Gastrocnemius medialis (tissue), 4 donors: Measurements from ENCODE around the gene PPM1E. TPM values are rescaled to one million over a fixed set of nuclear protein-coding genes. Genes with fewer than 3 reads are reported as not detected.

ENCODE experiments used
- ATAC-seq, 2 donors: fragments of 150-250 bp; one replicate each; pipeline ENCODE4 v1.9.1; 2016
- DNase-seq, 2 donors: peaks; one replicate each; pipeline ENCODE4 v3.0.0-alpha.2; 2019
- H3K27ac ChIP-seq, 4 donors: fragments of 200-600 bp; sonication (generic); 1 replicate in 1 of 4; 2 replicates in 3 of 4; pipeline ENCODE4 v1.5.1; 2016 to 2018; ENCODE audit warnings: mild to moderate bottlenecking in 2 of 4, moderate library complexity in 1 of 4
- H3K27me3 ChIP-seq, 3 donors: fragments of 200-600 bp; sonication (generic) in 2 of 3; 1 replicate in 1 of 3; 2 replicates in 2 of 3; pipeline versions ENCODE4 v1.5.1 to v1.6.0; 2016 to 2019; ENCODE audit warnings: mild to moderate bottlenecking in 1 of 3, moderate library complexity in 1 of 3
- H3K36me3 ChIP-seq, 2 donors: fragments of 200-600 bp; sonication (generic) in 1 of 2; one replicate each; pipeline ENCODE4 v1.5.1; 2017 to 2018
- H3K4me1 ChIP-seq, 2 donors: fragments of 200-600 bp; sonication (generic) in 1 of 2; one replicate each; pipeline ENCODE4 v1.5.1; 2016 to 2017; ENCODE audit warnings: mild to moderate bottlenecking in 2 of 2
- H3K4me3 ChIP-seq, 4 donors: fragments of 200-600 bp; sonication (generic) in 3 of 4; 1 replicate in 1 of 4; 2 replicates in 3 of 4; pipeline ENCODE4 v1.5.1; 2016 to 2019; ENCODE audit warnings: mild to moderate bottlenecking in 2 of 4
- H3K9me3 ChIP-seq, 3 donors: fragments of 200-600 bp; sonication (generic) in 2 of 3; 1 replicate in 1 of 3; 2 replicates in 2 of 3; pipeline ENCODE4 v1.5.1; 2016 to 2019
- POLR2A ChIP-seq, 2 donors: fragments of 450-650 bp; IDR thresholded peaks; one replicate each; pipeline ENCODE4 v1.6.1; 2017; ENCODE audit warnings: antibody characterized with exemption in 2 of 2, mild to moderate bottlenecking in 2 of 2, moderate library complexity in 2 of 2
- in situ Hi-C, 4 donors: fragments of 200-750 bp; cut with MboI; loops; one replicate each; pipeline versions ENCODE4 v1.15.0 to v1.8.0; 2017; ENCODE audit warnings: low sequenced_read_pairs in 4 of 4
- intact Hi-C: fragments of 100-400 bp; cut with DNase I; formaldehyde crosslinking; loops from one replicate; pipeline ENCODE4 v1.15.1; 2023; ENCODE audit warnings: low total_unique reads
- total RNA-seq, 4 donors: library from RNA; depleted of rRNA; stranded (reverse); fragments of >200 nt; gene quantifications; one replicate each; pipeline versions ENCODE4 v1.1.0 to v1.2.3, GENCODE V29; 2016
- TF ChIP-seq, protein P1 (sequence below), 5 experiments: fragments of 450-650 bp in 3 of 5; fragments of 200-600 bp in 2 of 5; sonication (generic) in 2 of 5; IDR thresholded peaks in 4 of 5; conservative IDR thresholded peaks in 1 of 5; 1 replicate in 4 of 5; 2 replicates in 1 of 5; pipeline ENCODE4 v1.5.1; 2016 to 2019; ENCODE audit warnings: antibody characterized with exemption in 5 of 5, mild to moderate bottlenecking in 3 of 5, moderate library complexity in 3 of 5

The PPM1E gene
- total RNA-seq, 4 donors from 2014 or later = 0.04 to 0.07 TPM; not detected in 2

DNA sequence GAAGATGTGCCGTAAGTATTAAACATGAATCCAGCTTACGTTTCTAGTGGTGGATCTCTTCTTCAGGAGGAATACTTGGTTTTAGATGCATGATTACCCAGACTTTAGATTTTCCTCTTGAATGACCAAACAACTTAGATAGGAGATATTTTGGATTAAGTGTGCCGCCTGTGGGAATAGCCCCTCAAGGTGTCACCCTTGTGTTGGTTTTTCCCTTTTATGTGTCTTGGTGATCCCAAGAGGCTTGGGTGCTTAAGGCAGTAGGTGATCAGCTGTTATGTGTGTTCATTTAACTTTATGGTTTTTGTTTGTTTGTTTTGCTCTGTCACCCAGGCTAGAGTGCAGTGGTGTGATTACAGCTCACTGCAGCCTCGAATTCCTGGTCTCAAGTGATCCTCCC, 115.1 kb downstream of the PPM1E start:
- H3K4me3 ChIP-seq = no peak overlapping the region
- in situ Hi-C loops = no loop called here
- no peak for TF ChIP-seq POLR2A (IDR thresholded peaks at IDR 0.05)
- TF ChIP-seq, protein P1, sequence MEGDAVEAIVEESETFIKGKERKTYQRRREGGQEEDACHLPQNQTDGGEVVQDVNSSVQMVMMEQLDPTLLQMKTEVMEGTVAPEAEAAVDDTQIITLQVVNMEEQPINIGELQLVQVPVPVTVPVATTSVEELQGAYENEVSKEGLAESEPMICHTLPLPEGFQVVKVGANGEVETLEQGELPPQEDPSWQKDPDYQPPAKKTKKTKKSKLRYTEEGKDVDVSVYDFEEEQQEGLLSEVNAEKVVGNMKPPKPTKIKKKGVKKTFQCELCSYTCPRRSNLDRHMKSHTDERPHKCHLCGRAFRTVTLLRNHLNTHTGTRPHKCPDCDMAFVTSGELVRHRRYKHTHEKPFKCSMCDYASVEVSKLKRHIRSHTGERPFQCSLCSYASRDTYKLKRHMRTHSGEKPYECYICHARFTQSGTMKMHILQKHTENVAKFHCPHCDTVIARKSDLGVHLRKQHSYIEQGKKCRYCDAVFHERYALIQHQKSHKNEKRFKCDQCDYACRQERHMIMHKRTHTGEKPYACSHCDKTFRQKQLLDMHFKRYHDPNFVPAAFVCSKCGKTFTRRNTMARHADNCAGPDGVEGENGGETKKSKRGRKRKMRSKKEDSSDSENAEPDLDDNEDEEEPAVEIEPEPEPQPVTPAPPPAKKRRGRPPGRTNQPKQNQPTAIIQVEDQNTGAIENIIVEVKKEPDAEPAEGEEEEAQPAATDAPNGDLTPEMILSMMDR (IDR thresholded peaks at IDR 0.05 in 4 of 5, conservative IDR thresholded peaks at IDR 0.05 in 1 of 5) = no peak

DNA sequence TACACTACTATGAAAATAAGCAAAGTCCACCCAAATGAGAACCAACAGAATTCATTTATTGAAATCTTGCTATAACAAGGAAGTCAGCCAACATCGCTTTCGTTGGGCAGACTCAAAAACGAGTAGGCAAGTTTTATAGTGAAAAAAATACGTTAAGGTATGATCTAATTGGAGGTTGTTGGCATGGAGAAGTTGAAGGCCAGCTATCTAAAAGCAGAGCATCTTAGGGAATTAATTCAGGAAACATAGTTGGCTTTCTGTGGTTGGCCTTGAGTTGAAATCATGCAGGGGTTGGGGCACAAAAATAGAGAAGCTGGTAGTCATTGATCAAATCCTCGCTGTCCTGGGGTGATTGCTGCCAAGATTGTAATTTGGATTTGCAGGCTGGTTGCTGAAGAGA, 118.3 kb downstream of the PPM1E start:
- TF ChIP-seq, protein P1 (IDR thresholded peaks at IDR 0.05 in 4 of 5, conservative IDR thresholded peaks at IDR 0.05 in 1 of 5) = no peak
- TF ChIP-seq POLR2A (IDR thresholded peaks at IDR 0.05) = no peak
- Histone ChIP-seq H3K4me1 (no peaks in the 10 kb centered on the region), H3K27ac (no peak overlapping the region), H3K27me3 (no peaks in the 10 kb centered on the region), H3K36me3 (no peaks in the 10 kb centered on the region), H3K9me3 (no peaks in the 10 kb centered on the region), H3K4me3 (no peak overlapping the region)
- intact Hi-C loops (no loop called here), in situ Hi-C loops (no loop called here)
- DNase-seq (no peak), ATAC-seq (no peak)

More for the DNA sequence above, 115.1 kb downstream of the PPM1E start:
- no peaks in the 10 kb centered on the region for H3K27me3 ChIP-seq
- intact Hi-C loops = no loop called here
- no peaks in the 10 kb centered on the region for H3K4me1 ChIP-seq
- H3K27ac ChIP-seq = no peak overlapping the region
- DNase-seq (no peak), ATAC-seq (no peak)
- H3K36me3 ChIP-seq = no peaks in the 10 kb centered on the region
- H3K9me3 ChIP-seq = no peaks in the 10 kb centered on the region

DNA sequence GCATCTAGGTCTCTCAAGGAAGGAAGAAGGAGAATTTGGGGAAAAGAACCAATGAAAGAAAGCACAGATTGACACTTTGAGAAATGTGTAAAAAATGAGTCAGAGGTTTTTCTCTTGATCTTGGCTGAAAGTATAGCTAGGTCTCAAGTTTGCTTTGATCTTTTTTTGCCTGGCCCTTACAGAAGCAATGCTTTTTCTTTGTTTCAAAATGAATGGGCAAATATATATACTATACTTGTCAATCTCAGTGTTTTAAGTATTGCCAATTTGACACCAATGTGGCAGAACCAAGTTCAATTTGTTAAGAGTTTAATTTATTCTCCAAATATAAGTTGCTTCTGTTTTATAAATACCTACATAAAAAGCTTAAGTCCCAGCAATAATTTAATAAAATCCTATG, 119.6 kb downstream of the PPM1E start:
- Histone ChIP-seq H3K4me3 (no peak overlapping the region), H3K27me3 (no peaks in the 10 kb centered on the region), H3K36me3 (no peaks in the 10 kb centered on the region), H3K4me1 (no peaks in the 10 kb centered on the region), H3K9me3 (no peaks in the 10 kb centered on the region), H3K27ac (no peak overlapping the region)
- ATAC-seq (no peak), DNase-seq (no peak)
- in situ Hi-C loops (no loop called here), intact Hi-C loops (no loop called here)
- no peak for TF ChIP-seq POLR2A (IDR thresholded peaks at IDR 0.05)
- TF ChIP-seq, protein P1 (IDR thresholded peaks at IDR 0.05 in 4 of 5, conservative IDR thresholded peaks at IDR 0.05 in 1 of 5) = no peak

DNA sequence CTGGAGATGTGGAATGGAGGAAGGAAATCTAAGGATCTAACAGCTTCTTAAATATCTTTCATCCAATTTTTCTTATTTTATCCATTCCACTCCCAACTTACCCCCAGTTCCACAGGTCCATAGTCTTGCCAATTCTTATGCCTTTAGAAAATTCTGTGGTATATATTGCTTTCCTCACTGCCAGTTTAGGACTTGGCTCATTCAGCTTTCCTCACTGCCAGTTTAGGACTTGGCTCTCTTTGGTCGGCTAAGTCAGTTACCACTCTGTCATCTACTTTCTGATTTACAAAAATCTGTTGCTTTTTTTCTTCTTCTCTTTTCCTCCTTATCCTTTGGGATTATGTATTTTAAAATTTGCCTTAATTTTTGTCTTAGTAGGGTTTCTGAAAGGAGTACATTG, 128.5 kb downstream of the PPM1E start:
- no peak for ATAC-seq
- Histone ChIP-seq H3K4me1 (no peaks in the 10 kb centered on the region), H3K9me3 (no peaks in the 10 kb centered on the region), H3K4me3 (no peak overlapping the region), H3K27ac (no peak overlapping the region), H3K27me3 (peaks cover 0 to 4% (median 0%) of the 10 kb centered on the region in 3 donors), H3K36me3 (no peaks in the 10 kb centered on the region)
- TF ChIP-seq POLR2A (IDR thresholded peaks at IDR 0.05) = no peak
- TF ChIP-seq, protein P1 (IDR thresholded peaks at IDR 0.05 in 4 of 5, conservative IDR thresholded peaks at IDR 0.05 in 1 of 5) = no peak
- DNase-seq = no peak
- in situ Hi-C loops = no loop called here
- intact Hi-C loops = no loop called here

DNA sequence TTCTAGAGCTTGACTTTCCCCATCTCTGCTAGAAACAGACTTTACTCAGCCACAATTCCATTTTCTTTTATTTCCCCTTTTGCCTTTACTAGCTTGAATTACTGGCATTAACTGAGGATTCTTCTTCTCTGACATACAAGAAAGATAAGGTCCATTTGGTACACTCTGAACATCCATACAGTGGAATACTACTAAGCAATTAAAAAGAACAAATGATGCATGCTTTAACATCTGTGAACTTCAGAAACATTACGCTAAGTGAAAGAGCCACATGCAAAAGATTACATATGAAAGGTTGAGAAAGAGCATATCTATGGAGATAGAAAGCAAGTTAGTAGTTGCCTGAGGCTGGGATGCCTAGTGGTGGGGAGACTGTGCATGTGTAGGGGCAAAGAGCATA, 130.9 kb downstream of the PPM1E start:
- no peaks in the 10 kb centered on the region for H3K9me3 ChIP-seq
- H3K27ac ChIP-seq = no peak overlapping the region
- no peaks in the 10 kb centered on the region for H3K36me3 ChIP-seq
- H3K4me1 ChIP-seq = no peaks in the 10 kb centered on the region
- ATAC-seq (no peak), DNase-seq (no peak)
- in situ Hi-C loops (no loop called here), intact Hi-C loops (no loop called here)
- no peak overlapping the region for H3K4me3 ChIP-seq
- TF ChIP-seq POLR2A (IDR thresholded peaks at IDR 0.05) = no peak
- TF ChIP-seq, protein P1 (IDR thresholded peaks at IDR 0.05 in 4 of 5, conservative IDR thresholded peaks at IDR 0.05 in 1 of 5) = no peak
- H3K27me3 ChIP-seq = peaks cover 0 to 4% (median 0%) of the 10 kb centered on the region in 3 donors
